CD4-positive, alpha-beta T cell (primary cell): ENCODE measurements around the gene NAPG. TPM values are rescaled to one million over a fixed set of nuclear protein-coding genes. Genes with fewer than 3 reads are reported as not detected.

ENCODE experiments used
- ATAC-seq: fragments of 200-7000 bp; cut with Tn5 transposase; one replicate; pipeline ENCODE4 v1.10.0; 2022; ENCODE audit warnings: mild to moderate bottlenecking; ENCODE audit not compliant: poor library complexity
- CTCF ChIA-PET: fragments of 350-600 bp; sonication (Branson Sonifier 250); formaldehyde crosslinking; loops from one replicate; lab custom pipeline; 2021; ENCODE audit warnings: antibody characterized with exemption, inconsistent platforms; lab: Charles Lee
- POLR2A ChIA-PET: fragments of 350-600 bp; sonication (Branson Sonifier 250); formaldehyde crosslinking; loops from one replicate; lab custom pipeline; 2021; ENCODE audit warnings: antibody characterized with exemption, inconsistent platforms; lab: Charles Lee
- DNase-seq, 14 experiments: peaks; one replicate each; pipeline ENCODE4 v3.0.0-alpha.2; 2013 to 2020; ENCODE audit warnings: mixed read lengths in 2 of 14
- H3K27ac ChIP-seq, 2 donors: one replicate each; pipeline versions ENCODE4 v1.5.1 to v1.7.0; 2013; ENCODE audit warnings: low read length in 2 of 2, low read depth in 1 of 2, mild to moderate bottlenecking in 1 of 2
- H3K27me3 ChIP-seq, 2 experiments: 1 replicate in 1 of 2; 2 replicates in 1 of 2; pipeline versions ENCODE4 v1.6.1 to v1.7.0; 2013; ENCODE audit warnings: low read length in 2 of 2, control low read depth in 1 of 2, mild to moderate bottlenecking in 1 of 2, moderate library complexity in 1 of 2; ENCODE audit not compliant: insufficient read depth in 2 of 2, control insufficient read depth in 1 of 2
- H3K36me3 ChIP-seq: one replicate; pipeline ENCODE4 v1.6.1; 2013; ENCODE audit warnings: low read length, control low read depth; ENCODE audit not compliant: insufficient read depth
- H3K4me1 ChIP-seq: one replicate; pipeline ENCODE4 v1.6.1; 2013; ENCODE audit warnings: low read length, control low read depth; ENCODE audit not compliant: insufficient read depth
- H3K4me3 ChIP-seq: one replicate; pipeline ENCODE4 v1.5.1; 2013; ENCODE audit warnings: mild to moderate bottlenecking, low read length, moderate library complexity
- H3K9me3 ChIP-seq, 2 experiments: 1 replicate in 1 of 2; 2 replicates in 1 of 2; pipeline versions ENCODE4 v1.6.1 to v1.7.0; 2013; ENCODE audit warnings: low read length in 2 of 2, mild to moderate bottlenecking in 2 of 2, control low read depth in 1 of 2, moderate library complexity in 1 of 2; ENCODE audit not compliant: control insufficient read depth in 1 of 2, insufficient read depth in 1 of 2
- H3K27ac Mint-ChIP-seq: one replicate; pipeline ENCODE4 v1.8.0; 2020; ENCODE audit warnings: mixed read lengths
- H3K27me3 Mint-ChIP-seq: one replicate; pipeline ENCODE4 v1.8.0; 2021; ENCODE audit warnings: mixed read lengths
- H3K36me3 Mint-ChIP-seq: one replicate; pipeline ENCODE4 v1.8.0; 2021; ENCODE audit warnings: low read depth, mixed read lengths
- H3K4me1 Mint-ChIP-seq: one replicate; pipeline ENCODE4 v1.8.0; 2021; ENCODE audit warnings: low read depth, mixed read lengths
- H3K4me3 Mint-ChIP-seq: one replicate; pipeline ENCODE4 v1.8.0; 2020; ENCODE audit warnings: mild to moderate bottlenecking, mixed read lengths
- H3K9me3 Mint-ChIP-seq: one replicate; pipeline ENCODE4 v1.8.0; 2020; ENCODE audit warnings: mixed read lengths
- intact Hi-C, 2 experiments: fragments of 100-400 bp; cut with DNase I in 1 of 2; cut with micrococcal nuclease in 1 of 2; formaldehyde crosslinking; loops; one replicate each; pipeline versions ENCODE4 v1.15.1 to v1.9.0; 2023 to 2025; cut with DNase I, micrococcal nuclease
- total RNA-seq, 174 experiments: library from RNA in 2 of 174; stranded (reverse) in 2 of 174; gene quantifications; one replicate each; pipeline ENCODE4 v1.2.3 and lab custom pipeline; 2021 to 2026
- TF ChIP-seq, protein P1 (sequence below): fragments of 200-600 bp; IDR thresholded peaks from one replicate; pipeline ENCODE4 v1.8.0; 2022; ENCODE audit warnings: antibody characterized with exemption, mild to moderate bottlenecking

NAPG gene
- total RNA-seq, 2 experiments from 2014 or later: 25.9 to 27.3 TPM

DNA sequence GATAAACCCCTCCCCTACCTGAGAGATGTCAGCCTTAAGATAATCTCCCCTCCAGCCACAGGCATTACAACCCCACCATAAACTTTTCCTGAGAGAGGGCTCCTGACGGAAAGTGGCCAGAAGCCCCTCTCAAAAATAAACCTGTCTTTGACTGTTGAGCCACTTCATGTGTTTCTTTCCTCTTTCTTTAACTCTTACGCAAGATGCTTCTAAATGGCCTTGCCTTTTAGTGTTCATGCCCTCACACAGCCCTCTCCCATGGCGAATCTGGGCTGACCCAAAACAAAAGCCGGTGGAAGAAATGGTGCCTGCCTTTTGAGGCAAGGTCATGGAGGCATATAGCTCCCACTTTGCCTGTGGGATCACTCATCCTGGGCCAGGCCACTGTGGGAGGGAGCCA, 54.4 kb downstream of the NAPG start:
- no peak overlapping the region for H3K27ac Mint-ChIP-seq

DNA sequence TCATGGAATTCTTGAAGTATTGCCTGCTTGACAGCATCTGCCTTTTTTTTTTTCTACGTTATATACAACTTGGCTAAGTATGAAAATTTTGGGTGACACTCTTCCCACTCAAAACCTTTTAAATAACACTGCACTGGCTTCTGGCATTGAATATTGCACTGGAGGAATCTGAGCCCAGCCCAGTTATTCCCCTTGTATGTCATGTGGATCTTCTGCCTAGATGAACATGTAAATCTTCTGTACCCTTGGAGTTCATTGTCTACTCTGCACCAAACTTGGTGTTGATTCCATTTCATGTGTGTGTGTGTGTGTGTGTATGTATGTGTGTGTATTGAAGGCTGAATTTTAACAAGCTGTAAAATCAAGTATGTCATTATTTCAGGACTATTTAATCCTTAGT, 59.4 kb downstream of the NAPG start:
- no peaks in the 10 kb centered on the region for H3K36me3 ChIP-seq
- peaks cover 7% of the 10 kb centered on the region for H3K4me1 Mint-ChIP-seq
- peaks cover 3% of the 10 kb centered on the region for H3K4me1 ChIP-seq
- H3K4me3 ChIP-seq: no peak overlapping the region
- ATAC-seq (no peak), DNase-seq (no peak)
- peaks cover 0 to 3% of the 10 kb centered on the region in 2 experiments for H3K9me3 ChIP-seq
- no peaks in the 10 kb centered on the region for H3K9me3 Mint-ChIP-seq
- no peak overlapping the region for H3K27ac Mint-ChIP-seq
- intact Hi-C loops: no loop called here
- H3K27me3 ChIP-seq: no peaks in the 10 kb centered on the region
- H3K36me3 Mint-ChIP-seq: no peaks in the 10 kb centered on the region
- H3K4me3 Mint-ChIP-seq: no peak overlapping the region
- TF ChIP-seq, protein P1, sequence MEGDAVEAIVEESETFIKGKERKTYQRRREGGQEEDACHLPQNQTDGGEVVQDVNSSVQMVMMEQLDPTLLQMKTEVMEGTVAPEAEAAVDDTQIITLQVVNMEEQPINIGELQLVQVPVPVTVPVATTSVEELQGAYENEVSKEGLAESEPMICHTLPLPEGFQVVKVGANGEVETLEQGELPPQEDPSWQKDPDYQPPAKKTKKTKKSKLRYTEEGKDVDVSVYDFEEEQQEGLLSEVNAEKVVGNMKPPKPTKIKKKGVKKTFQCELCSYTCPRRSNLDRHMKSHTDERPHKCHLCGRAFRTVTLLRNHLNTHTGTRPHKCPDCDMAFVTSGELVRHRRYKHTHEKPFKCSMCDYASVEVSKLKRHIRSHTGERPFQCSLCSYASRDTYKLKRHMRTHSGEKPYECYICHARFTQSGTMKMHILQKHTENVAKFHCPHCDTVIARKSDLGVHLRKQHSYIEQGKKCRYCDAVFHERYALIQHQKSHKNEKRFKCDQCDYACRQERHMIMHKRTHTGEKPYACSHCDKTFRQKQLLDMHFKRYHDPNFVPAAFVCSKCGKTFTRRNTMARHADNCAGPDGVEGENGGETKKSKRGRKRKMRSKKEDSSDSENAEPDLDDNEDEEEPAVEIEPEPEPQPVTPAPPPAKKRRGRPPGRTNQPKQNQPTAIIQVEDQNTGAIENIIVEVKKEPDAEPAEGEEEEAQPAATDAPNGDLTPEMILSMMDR: no peak
- CTCF ChIA-PET: interaction anchor here (0.9 kb wide), 1 partner anchor 50 kb away, joined by 3 read pairs; no protein-coding TSS in a partner anchor
- no peaks in the 10 kb centered on the region for H3K27me3 Mint-ChIP-seq
- POLR2A ChIA-PET: no interaction called here
- no peak overlapping the region for H3K27ac ChIP-seq

More for the DNA sequence above, 54.4 kb downstream of the NAPG start:
- H3K4me1 ChIP-seq: peaks cover 7% of the 10 kb centered on the region
- H3K27ac ChIP-seq: no peak overlapping the region
- ATAC-seq (no peak), DNase-seq (no peak)
- H3K4me3 ChIP-seq: no peak overlapping the region
- TF ChIP-seq, protein P1: no peak
- H3K4me1 Mint-ChIP-seq: peaks cover 24% of the 10 kb centered on the region
- H3K27me3 Mint-ChIP-seq: no peaks in the 10 kb centered on the region
- peaks cover 4% of the 10 kb centered on the region for H3K36me3 Mint-ChIP-seq
- no peaks in the 10 kb centered on the region for H3K9me3 Mint-ChIP-seq
- H3K27me3 ChIP-seq: no peaks in the 10 kb centered on the region
- no peaks in the 10 kb centered on the region for H3K36me3 ChIP-seq
- intact Hi-C loops: no loop called here
- peaks cover 0 to 9% of the 10 kb centered on the region in 2 experiments for H3K9me3 ChIP-seq
- ChIA-PET POLR2A (no interaction called here), CTCF (no interaction called here)
- no peak overlapping the region for H3K4me3 Mint-ChIP-seq

DNA sequence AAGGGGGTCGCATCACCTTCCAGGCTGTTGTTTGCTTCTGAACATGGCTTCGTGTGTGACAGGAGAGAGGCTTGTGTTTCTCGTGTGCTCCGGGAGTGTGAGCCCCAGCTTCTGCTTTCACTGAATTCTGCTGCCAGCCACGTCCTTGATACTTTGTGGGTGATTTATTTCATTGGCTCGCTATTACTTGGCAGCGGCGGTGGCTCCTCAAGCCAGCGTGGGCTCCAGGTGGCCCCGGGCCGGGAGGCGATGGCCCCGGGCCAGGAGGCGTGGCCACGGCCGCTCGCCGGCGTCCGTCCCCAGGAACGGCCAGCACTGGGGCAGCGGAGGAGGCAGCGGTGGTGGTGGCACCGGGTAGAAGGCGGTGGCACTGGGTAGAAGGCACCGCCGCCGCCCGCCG, 63.1 kb downstream of the NAPG start:
- Histone ChIP-seq H3K4me3 (no peak overlapping the region), H3K27me3 (no peaks in the 10 kb centered on the region), H3K36me3 (no peaks in the 10 kb centered on the region), H3K27ac (no peak overlapping the region), H3K4me1 (no peaks in the 10 kb centered on the region), H3K9me3 (no peaks in the 10 kb centered on the region)
- no peaks in the 10 kb centered on the region for H3K9me3 Mint-ChIP-seq
- intact Hi-C loops: no loop called here
- H3K27ac Mint-ChIP-seq: no peak overlapping the region
- H3K4me3 Mint-ChIP-seq: no peak overlapping the region
- H3K36me3 Mint-ChIP-seq: no peaks in the 10 kb centered on the region
- H3K27me3 Mint-ChIP-seq: peaks cover 6% of the 10 kb centered on the region
- TF ChIP-seq, protein P1: no peak
- ATAC-seq (no peak), DNase-seq (no peak)
- H3K4me1 Mint-ChIP-seq: no peaks in the 10 kb centered on the region
- POLR2A ChIA-PET: no interaction called here
- CTCF ChIA-PET: no interaction called here
